OCI-LY7 (cell line): ENCODE measurements around the gene FAM174B. TPM values are rescaled to one million over a fixed set of nuclear protein-coding genes. Genes with fewer than 3 reads are reported as not detected.

ENCODE experiments used
- BruUV-seq: library from RNA; stranded (reverse); fragments of 400-500 nt; replicated peaks from 2 replicates; lab custom pipeline; 2021; lab: Mats Ljungman, UMichigan
- CTCF ChIA-PET: fragments of 300-600 bp; sonication (Branson Sonifier 250); formaldehyde crosslinking; loops from one replicate; lab custom pipeline; 2022; ENCODE audit warnings: antibody characterized with exemption; ENCODE audit not compliant: unreplicated experiment; lab: Charles Lee
- POLR2A ChIA-PET: fragments of 300-600 bp; sonication (Branson Sonifier 250); formaldehyde crosslinking; loops from one replicate; lab custom pipeline; 2022; ENCODE audit warnings: antibody characterized with exemption; lab: Charles Lee
- DNase-seq: peaks from one replicate; pipeline ENCODE4 v3.0.0-alpha.2; 2015; ENCODE audit warnings: low spot score
- H2AFZ ChIP-seq: fragments of 200-600 bp; sonication (generic), shearing (Covaris generic); 2 replicates; pipeline ENCODE4 v1.6.1; 2014; ENCODE audit warnings: mild to moderate bottlenecking, antibody characterized with exemption, low read length, moderate library complexity
- H3K27ac ChIP-seq: fragments of 200-600 bp; sonication (generic); 2 replicates; pipeline ENCODE4 v1.5.1; 2014; ENCODE audit warnings: mixed run types, low read depth, mild to moderate bottlenecking, moderate library complexity, low read length, inconsistent platforms; ENCODE audit not compliant: poor library complexity, severe bottlenecking
- H3K36me3 ChIP-seq: fragments of 200-600 bp; sonication (generic); 2 replicates; pipeline ENCODE4 v1.6.1; 2014; ENCODE audit warnings: mild to moderate bottlenecking, antibody characterized with exemption, low read length, moderate library complexity, mixed read lengths; ENCODE audit not compliant: insufficient read depth
- H3K4me1 ChIP-seq: fragments of 200-600 bp; sonication (generic); 2 replicates; pipeline ENCODE4 v1.5.1; 2014; ENCODE audit warnings: mild to moderate bottlenecking, low read length; ENCODE audit not compliant: insufficient read depth, poor library complexity, severe bottlenecking
- H3K4me2 ChIP-seq: fragments of 200-600 bp; sonication (generic); 2 replicates; pipeline ENCODE4 v1.6.1; 2014; ENCODE audit warnings: mild to moderate bottlenecking, low read length
- H3K4me3 ChIP-seq: fragments of 200-600 bp; sonication (generic); 2 replicates; pipeline ENCODE4 v1.5.1; 2014; ENCODE audit warnings: mild to moderate bottlenecking, low read depth, low read length; ENCODE audit not compliant: poor library complexity, severe bottlenecking
- H3K79me2 ChIP-seq: fragments of 200-600 bp; sonication (generic); 2 replicates; pipeline ENCODE4 v1.6.1; 2016; ENCODE audit warnings: low read depth, mild to moderate bottlenecking, low read length, moderate library complexity, mixed read lengths; ENCODE audit not compliant: insufficient read depth
- H3K9me2 ChIP-seq: fragments of 200-600 bp; sonication (generic); 2 replicates; pipeline ENCODE4 v1.6.1; 2016; ENCODE audit warnings: mild to moderate bottlenecking, low read length, mixed read lengths; ENCODE audit not compliant: insufficient read depth
- H3K9me3 ChIP-seq: fragments of 200-600 bp; sonication (generic); 2 replicates; pipeline ENCODE4 v1.6.1; 2014; ENCODE audit warnings: mild to moderate bottlenecking, mixed run types, low read length, mixed read lengths
- H4K20me1 ChIP-seq: fragments of 200-600 bp; sonication (generic); 2 replicates; pipeline ENCODE4 v1.6.1; 2014; ENCODE audit warnings: mild to moderate bottlenecking, antibody characterized with exemption, low read length, moderate library complexity, mixed read lengths; ENCODE audit not compliant: insufficient read depth
- EZH2phosphoT487 ChIP-seq: fragments of 200-600 bp; sonication (generic); IDR thresholded peaks from 2 replicates; pipeline ENCODE4 v1.6.1; 2018; ENCODE audit warnings: low read depth, borderline replicate concordance, mild to moderate bottlenecking, mixed run types, antibody characterized with exemption, low read length, moderate library complexity, mixed read lengths
- intact Hi-C: fragments of 100-400 bp; cut with micrococcal nuclease; formaldehyde crosslinking; loops from one replicate; pipeline ENCODE4 v1.10.0; 2022; ENCODE audit not compliant: unreplicated experiment
- total RNA-seq, 2 experiments: library from RNA; depleted of rRNA in 1 of 2; stranded (reverse); fragments of >200 nt in 1 of 2; shearing (Covaris generic) in 1 of 2; gene quantifications; 2 replicates each; pipeline ENCODE4 v1.2.3, GENCODE V29; 2014 to 2022
- TF ChIP-seq, protein P1 (sequence below): fragments of 200-600 bp; sonication (generic); conservative IDR thresholded peaks from 2 replicates; pipeline ENCODE4 v1.5.1; 2014; ENCODE audit warnings: mild to moderate bottlenecking, antibody characterized with exemption, low read length, moderate library complexity, mixed read lengths

The FAM174B gene
- total RNA-seq, 2 experiments from 2014 or later = 1.3 to 24.4 TPM

GRCh38 chr15:92574161-92574560 is 81.4 kb downstream of the FAM174B start:
- intact Hi-C loops = no loop called here
- ChIA-PET CTCF (no interaction called here), POLR2A (interaction anchor here (0.7 kb wide), 2 partner anchors 13 to 465 kb away, joined by 3 to 4 read pairs; no protein-coding TSS in a partner anchor)
- Histone ChIP-seq H3K4me3 (no peak overlapping the region), H3K4me1 (no peaks in the 10 kb centered on the region), H3K9me2 (no peaks in the 10 kb centered on the region), H3K4me2 (no peak overlapping the region), H4K20me1 (no peaks in the 10 kb centered on the region), H3K9me3 (no peaks in the 10 kb centered on the region), H3K79me2 (no peaks in the 10 kb centered on the region), H3K27ac (no peak overlapping the region), H2AFZ (no peak overlapping the region), H3K36me3 (no peaks in the 10 kb centered on the region)
- TF ChIP-seq, protein P1, sequence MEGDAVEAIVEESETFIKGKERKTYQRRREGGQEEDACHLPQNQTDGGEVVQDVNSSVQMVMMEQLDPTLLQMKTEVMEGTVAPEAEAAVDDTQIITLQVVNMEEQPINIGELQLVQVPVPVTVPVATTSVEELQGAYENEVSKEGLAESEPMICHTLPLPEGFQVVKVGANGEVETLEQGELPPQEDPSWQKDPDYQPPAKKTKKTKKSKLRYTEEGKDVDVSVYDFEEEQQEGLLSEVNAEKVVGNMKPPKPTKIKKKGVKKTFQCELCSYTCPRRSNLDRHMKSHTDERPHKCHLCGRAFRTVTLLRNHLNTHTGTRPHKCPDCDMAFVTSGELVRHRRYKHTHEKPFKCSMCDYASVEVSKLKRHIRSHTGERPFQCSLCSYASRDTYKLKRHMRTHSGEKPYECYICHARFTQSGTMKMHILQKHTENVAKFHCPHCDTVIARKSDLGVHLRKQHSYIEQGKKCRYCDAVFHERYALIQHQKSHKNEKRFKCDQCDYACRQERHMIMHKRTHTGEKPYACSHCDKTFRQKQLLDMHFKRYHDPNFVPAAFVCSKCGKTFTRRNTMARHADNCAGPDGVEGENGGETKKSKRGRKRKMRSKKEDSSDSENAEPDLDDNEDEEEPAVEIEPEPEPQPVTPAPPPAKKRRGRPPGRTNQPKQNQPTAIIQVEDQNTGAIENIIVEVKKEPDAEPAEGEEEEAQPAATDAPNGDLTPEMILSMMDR = no peak
- no peak for TF ChIP-seq EZH2phosphoT487
- DNase-seq = no peak
- no TSS peak for BruUV-seq

- CTCF ChIA-PET = no interaction called here
- POLR2A ChIA-PET = no interaction called here
- no TSS peak for BruUV-seq
- Histone ChIP-seq H2AFZ (no peak overlapping the region), H3K9me3 (no peaks in the 10 kb centered on the region), H4K20me1 (no peaks in the 10 kb centered on the region), H3K36me3 (no peaks in the 10 kb centered on the region), H3K27ac (no peak overlapping the region), H3K4me2 (no peak overlapping the region), H3K79me2 (no peaks in the 10 kb centered on the region), H3K9me2 (no peaks in the 10 kb centered on the region), H3K4me1 (no peaks in the 10 kb centered on the region), H3K4me3 (no peak overlapping the region)
- intact Hi-C loops = no loop called here
- DNase-seq = no peak
- TF ChIP-seq, protein P1 = no peak
- no peak for TF ChIP-seq EZH2phosphoT487
These were observed 83.8 kb downstream of the FAM174B start for GRCh38 chr15:92571824-92572223.

DNA sequence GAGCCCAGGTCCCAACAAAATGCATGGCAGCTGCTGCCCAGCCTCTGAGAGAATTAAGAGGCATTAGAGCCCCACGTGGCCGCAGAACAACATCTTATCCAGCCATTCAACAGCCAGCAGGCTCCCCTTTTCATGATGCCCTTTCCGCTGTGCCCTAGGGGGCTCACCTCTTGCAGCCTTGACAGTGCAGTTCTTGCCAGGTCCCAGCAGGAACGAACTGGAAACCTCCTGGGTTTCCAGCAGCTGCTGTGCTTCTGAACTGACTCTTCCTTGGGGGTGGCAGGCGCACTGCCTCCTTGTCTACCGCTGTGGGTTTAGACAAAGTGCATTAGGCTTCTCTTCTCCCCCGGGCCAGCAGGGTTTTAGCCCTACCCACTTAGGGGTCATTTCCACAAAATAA is 85.2 kb downstream of the FAM174B start:
- no peak for DNase-seq
- Histone ChIP-seq H4K20me1 (no peaks in the 10 kb centered on the region), H3K4me2 (no peak overlapping the region), H3K4me3 (no peak overlapping the region), H3K27ac (no peak overlapping the region), H3K4me1 (no peaks in the 10 kb centered on the region), H3K9me3 (no peaks in the 10 kb centered on the region), H3K79me2 (no peaks in the 10 kb centered on the region), H3K9me2 (no peaks in the 10 kb centered on the region), H2AFZ (no peak overlapping the region), H3K36me3 (no peaks in the 10 kb centered on the region)
- BruUV-seq = no TSS peak
- CTCF ChIA-PET = no interaction called here
- intact Hi-C loops = no loop called here
- POLR2A ChIA-PET = no interaction called here
- TF ChIP-seq, protein P1 = no peak
- no peak for TF ChIP-seq EZH2phosphoT487
